Renal pelvis (tissue), 4 donors: ENCODE results near the gene PPP2R3B. TPM values are rescaled to one million over a fixed set of nuclear protein-coding genes. Genes with fewer than 3 reads are reported as not detected.
"Not testable (repeated sequence)": the region's sequence is repeated elsewhere in the genome, so short reads cannot be mapped to it uniquely, and the experiment has no call there.

Experiments
- DNase-seq: peaks from one replicate; pipeline ENCODE4 v3.0.0-alpha.2; 2013
- polyA plus RNA-seq, 3 donors: library from polyadenylated mRNA; unstranded; fragments of 120-200 nt; gene quantifications; one replicate each; pipeline ENCODE4 v1.2.1, GENCODE V29; 2013; ENCODE audit not compliant: insufficient read length in 3 of 3

The PPP2R3B gene
- polyA plus RNA-seq, 3 donors = 24.8 to 32.6 (median 25.7) TPM

DNA sequence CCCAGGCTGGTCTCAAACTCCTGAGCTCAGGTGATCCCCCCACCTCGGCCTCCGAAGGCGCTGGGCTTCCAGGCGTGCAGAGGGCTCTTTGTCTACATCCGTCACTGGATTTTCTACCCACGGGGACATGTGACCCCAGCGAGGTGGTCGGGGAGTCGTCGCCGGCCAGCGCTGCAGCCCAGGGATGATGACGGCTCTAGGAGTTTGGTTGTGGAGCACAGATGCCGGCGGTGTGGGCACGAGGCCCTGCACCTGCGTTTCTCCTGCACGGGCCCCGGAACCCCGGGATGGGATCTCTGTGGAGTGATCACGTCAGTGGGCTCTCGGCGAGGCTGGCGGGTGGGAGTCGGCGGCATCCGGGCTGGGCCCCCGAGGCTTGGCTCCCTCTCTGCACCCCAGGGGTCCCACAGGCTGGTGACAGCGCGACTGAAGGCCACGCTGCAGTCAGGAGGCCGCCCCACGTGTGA is 59.0 kb downstream of the PPP2R3B start:
- no peak for DNase-seq

DNA sequence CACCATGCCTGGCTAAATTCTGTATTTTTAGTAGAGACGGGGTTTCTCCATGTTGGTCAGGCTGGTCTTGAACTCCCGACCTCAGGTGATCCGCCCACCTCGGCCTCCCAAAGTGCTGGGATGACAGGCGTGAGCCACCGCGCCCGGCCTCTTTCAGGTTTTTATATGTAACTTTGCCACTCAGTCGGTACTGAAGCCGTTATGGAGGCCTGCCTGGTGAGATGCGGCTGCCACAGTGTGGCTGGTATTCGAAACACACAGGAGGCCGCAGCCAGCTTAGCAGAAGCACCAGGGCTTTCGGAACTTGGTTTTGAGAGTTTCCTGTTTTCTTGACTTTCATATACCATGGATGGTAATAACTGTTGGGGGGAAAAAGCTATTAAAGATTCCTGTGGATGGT is 62.0 kb downstream of the PPP2R3B start:
- not testable (repeated sequence) for DNase-seq

DNA sequence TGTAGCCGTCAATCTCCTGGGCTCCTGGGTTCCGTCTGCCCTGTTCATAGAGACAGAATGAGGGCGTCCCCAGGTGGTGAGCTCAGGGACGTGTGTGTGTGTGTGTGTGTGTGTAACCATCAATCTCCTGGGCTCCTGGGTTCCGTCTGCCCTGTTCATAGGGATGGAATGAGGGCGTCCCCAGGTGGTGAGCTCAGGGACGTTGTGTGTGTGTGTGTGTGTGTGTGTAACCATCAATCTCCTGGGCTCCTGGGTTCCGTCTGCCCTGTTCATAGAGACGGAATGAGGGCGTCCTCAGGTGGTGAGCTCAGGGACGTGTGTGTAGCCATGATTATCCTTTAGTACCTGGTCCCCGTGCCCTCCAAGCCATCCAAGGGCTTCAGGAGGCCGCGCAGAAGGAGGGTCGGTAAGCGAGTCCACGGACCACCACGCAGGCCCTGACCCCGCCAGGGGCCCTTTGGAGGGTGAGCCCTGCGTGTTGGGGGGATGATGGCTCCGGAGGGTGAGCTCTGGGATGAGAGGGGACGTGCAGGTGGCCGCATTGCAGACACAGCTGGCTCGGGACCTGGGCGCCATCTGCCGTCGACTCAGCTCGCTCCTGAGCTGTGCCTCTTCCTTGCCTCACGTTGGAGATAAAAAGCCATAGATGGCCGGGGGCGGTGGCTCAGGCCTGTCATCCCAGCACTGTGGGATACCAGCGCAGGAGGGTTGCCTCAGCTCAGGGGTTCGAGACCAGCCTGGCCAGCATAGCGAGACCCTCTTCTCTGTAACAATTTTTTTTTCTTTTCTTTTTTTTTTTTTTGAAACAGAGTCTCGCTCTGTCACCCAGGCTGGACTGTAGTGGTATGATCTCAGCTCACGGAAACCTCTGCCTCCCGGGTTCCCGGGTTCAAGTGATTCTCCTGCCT is 62.7 kb downstream of the PPP2R3B start:
- DNase-seq = peak; percentile 40

DNA sequence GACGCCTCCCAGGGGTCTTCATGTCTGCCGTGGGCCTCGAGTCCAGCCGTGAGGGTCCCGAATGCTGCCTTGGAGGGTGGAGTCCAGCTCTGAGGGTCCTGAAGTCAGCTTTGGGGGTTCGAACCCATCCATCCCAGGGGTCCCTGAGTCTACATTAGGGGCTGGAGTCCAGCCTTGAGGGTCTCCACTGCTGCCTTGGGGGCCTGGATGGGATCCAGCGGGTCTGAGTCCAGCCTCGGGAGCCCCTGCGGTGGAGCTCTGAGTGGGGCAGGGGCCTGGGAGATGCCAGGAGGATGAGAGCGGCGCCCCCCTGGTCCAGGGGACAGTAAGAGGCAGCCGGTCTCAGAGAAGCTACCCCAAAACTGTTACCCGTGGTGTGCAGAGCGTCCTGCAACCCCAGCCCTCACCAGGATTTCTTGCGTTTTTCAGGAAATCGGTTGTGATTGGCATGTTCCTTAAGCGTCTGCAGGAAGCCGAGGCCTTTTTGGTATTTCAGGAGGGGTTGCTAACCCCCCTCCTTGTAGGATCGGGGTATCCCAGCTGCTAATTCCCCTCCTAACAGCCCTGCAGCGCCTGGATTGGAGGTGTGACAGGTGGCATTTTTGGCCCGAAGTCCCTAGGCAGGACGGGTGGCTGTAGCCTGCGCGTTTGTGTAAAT is 66.5 kb downstream of the PPP2R3B start:
- no peak for DNase-seq

DNA sequence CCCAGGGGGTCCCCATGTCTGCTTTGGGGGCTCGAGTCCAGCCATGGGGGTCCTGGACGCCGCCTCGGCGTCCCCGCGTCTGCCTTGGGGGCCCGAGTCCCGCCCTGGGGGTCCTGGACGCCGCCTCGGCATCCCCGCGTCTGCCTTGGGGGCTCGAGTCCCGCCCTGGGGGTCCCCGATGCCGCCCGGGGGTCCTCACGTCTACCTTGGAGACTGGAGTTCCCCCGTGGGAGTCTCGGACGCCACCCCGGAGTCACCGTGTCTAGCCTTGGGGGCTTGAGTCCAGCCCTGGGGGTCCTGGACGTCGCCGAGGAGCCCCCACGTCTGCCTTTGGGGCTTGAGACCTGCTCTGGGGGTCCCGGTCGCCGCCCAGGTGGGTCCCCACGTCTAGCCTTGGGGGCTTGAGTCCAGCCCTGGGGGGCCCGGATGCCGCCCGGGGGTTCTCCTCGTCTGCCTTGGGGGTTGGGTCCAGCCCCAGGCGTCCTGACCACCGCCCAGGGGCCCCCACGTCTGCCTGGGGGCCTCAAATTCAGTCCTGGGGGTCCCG is 67.1 kb downstream of the PPP2R3B start:
- DNase-seq = no peak

DNA sequence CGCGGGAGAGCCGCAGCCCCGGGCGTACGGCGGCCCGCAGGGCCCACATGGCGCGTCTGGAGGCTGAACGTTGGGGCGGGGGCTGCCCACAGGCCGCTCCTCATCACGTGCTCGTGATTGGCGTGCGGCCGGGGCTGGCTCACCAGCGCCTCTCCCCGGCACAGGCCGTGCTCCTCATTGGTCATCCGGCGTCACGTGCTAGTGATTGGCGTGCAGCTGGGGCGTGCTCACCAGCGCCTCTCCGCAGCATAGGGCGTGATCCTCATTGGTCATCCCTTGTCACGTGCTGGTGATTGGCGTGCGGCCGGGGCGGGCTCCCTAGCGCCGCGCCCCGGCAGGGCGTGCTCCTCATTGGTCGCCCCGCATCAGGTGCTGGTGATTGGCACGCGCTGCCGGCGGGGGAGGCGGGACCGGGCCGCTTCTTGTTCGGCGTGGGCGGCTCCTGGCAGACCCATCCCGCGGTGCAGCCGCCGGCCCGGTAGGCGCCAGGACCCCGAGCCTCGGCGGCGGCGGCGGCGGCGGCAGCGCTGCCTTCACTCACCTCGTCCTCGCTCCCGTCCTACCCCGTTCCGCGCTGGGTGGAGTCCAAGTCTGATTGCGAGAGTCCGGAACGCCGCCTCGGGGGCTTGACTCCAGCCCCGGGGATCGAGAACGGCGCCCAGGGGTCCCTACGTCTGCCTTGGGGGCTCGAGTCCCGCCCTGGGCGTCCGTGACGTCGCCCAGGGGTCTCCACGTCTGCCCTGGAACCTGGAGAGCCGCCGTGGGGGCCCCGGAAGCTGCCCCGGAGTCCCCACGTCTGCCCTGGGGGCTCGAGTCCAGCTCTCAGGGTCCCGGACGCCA is 67.7 kb downstream of the PPP2R3B start, which contains the start of gene GTPBP6:
GTPBP6 (minus strand) TSS at position 58 of the 840 bp plus-strand sequence; CDS start at position 49, 9 bp downstream.
- DNase-seq = peak; percentile 99

DNA sequence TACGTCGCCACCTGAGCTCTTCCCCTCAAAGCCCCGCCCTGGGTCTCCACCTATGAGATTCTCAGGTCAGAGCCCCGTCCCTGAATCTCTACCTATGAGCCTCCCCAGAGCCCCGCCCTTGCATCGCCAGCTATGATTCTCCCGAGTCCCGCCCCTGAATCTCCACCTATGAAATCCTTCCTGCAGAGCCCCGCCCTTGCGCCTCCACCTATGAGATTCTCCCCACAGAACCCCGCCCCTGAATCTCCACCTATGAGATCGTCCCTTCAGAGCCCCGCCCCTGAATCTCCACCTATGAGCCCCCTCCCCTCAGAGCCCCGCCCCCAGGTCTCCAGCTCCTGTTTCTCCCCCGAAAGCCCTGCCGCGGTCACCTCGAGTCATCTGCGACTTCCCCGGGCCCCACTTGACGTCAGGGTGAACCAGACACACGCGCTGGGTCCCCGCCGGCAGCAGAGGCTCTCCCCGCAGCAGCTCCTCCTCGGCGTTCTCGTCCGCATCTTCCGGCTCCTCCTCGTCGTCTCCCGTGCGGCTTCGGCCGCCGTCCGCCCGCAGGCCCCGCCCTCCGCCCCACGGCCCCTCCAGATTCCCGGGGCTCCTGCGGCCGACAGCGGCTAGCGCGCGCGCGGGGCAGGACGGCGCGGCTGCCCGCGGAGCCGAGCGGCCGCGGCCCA is 68.5 kb downstream of the PPP2R3B start:
- peak; percentile 98 for DNase-seq

DNA sequence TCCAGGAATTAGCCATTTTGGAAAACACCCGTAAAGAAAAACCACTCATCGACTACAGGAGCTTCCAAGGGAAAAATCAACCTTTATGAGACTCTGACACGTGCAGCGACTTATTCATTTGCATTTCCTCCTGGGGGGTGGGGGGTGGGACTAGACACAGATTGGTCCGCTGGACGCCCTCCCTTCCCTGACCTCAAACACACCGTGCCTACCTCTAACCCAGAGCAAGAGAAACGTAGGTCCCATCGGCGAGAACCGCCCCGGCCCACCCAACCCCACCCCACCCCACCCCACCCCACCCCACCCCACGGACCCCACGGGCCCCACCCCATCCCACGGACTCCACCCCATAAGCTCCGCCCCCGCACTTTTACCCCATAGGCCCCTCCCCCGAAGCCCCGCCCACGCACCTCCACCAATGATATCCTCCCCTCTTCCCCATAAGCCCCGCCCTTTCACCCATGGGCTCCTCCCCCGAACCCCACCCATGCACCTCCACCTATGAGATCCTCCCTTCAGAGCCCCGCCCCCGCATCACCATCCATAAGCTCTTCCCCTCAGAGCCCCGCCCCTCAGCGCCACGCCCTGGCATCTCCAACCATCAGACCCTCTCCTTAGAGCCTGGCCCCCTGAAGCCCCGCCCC is 69.2 kb downstream of the PPP2R3B start:
- no peak for DNase-seq

DNA sequence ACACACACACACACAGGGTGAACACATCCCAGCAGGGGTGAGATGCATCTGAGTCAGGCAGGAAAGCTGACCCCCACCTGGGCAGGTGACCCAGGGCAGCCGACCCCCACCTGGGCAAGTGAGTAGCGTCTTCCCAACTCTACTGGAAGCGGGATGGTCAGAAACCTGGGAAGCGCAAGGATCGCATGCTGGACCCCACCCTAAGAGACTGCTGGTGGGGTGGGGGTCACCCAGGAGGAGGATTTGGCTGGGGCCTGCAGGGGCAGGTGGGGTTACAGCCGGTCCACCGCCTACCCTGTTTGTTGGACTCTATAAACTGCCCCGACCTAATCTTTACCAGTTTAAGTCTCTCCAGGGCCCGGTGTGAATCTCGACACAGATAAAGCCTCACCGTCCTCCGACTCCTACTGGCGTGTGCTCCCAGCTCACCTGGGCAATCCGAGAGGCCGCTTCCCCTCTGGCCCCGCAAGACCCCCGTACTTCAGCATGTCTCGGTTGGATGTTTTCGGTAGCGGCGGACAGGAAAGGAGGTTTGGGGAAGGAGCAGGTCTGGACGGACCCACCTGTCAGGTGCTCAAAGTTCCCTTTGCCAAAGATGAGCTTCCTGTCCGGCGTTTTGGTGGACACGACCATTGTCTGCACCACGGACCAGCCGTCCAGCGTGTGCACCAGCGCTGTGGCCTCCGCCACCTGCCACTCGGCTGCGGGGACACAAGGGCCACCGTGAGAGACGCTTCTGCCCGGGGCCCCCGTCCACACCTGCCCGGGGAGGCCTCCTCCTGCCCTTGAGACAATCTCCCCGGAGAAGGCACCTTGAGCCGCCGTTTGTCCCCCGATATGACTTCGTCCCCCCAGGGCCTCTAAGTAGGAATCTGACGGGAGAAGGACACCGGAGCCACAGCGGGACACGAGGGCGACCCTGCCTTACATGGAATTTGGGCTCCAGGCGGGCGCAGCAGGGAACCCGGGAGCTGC is 70.1 kb downstream of the PPP2R3B start:
- no peak for DNase-seq

DNA sequence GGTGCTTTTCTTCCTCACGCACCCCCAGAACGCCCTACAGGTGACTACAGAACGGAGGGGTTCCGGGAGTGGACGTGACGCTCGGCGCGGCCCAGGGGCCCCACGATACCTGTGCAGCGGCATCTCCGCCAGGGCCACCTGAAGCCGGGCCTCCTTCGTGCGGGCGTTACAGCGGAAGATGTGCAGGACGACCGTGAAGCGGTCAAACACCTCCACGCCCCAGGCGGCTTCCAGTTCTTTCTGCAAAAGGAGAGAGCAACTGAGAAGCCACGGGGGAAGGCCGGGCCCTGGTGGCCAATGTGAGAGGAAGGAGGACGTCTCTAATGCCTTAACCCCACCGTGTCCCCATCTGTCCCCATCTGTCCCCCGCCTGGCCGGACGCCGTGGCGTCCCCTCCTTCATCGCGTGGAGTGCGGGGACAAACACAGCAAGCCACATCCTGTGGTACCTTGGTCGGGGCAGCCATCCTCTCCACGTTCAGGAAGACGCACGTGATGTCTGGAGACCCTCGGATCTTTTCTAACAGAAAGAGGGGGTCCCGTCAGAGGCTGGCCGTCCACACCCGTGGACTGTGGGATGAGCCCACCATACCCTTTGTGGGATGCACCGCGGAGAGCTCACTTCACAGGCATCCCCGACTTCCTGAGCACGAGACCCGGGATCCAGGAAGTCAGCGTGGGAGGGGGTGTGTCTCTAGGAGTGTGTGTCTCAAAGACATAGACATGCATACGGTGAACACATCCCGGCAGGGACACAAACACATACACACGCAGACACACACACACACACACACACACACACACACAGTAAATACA is 71.7 kb downstream of the PPP2R3B start:
- no peak for DNase-seq

DNA sequence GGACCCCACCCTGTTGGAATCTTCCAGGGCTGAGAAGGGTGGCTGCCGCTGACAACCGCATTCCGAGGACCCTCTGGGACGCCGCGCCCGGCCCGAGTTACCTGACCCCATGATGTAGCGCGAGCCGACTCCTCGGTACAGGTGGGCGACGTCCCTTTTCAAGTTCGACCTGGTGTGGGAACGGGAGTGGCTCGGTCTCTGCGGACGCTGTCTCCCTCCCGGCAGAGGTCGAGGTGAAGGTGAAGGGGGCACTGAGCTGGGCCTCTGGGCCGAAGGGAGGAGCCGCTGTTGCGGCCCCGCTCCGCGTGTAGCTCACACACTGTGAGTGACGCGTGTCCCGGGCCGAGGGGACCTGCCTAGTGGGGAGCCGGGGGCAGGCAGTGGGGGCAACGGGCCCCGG is 72.7 kb downstream of the PPP2R3B start:
- DNase-seq = no peak

DNA sequence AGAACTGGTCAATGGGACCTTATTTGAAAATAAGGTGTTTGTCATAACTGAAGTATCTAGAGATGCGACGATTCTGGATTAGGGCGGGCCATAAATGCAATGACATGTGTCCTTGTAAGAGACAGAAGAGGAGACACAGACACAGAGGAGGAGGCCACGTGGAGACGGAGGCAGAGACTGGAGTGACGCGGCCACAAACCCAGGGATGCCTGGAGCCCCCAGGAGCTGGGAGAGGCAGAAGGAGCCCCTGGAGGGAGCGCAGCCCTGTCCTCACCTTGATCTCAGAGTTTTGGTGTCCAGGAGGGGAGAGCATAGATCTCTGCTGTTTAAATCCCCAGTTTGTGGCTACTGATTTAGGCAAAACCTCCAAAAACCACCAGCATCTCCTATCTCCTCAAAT is 73.2 kb downstream of the PPP2R3B start:
- no peak for DNase-seq

DNA sequence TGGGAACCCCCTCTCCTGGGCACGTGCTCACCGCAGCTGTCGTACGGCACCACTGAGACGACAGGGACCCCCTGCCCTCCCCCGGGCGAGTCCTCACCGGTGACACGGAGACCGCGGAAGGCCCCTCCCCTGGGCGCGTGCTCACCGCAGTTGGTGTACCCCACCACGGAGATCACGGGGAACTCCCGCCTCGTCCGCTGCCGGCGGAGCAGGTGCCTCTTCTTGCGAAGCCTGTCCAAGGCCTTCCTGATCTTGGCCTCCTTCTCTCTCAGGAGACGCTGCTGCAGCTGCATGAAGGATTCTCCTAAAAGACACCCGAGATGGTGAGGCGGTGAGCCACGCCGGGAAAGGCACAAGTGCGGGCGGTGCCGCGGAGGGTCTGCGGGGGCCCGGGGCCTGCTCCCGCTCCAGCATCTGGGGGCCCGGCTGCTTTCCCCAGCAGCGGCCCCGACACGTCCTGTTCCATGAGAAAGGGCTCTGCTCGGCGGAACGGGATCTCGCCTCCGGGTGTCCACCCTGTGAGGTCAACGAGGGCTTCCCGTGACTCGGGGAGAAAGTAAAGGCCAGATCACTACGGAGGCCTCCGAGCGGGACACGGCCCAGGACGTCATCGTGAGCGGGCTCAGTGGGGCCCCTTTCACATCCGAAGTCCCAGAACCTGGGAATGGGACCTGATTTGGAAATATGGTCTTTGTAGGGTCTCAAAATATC is 73.9 kb downstream of the PPP2R3B start:
- no peak for DNase-seq

DNA sequence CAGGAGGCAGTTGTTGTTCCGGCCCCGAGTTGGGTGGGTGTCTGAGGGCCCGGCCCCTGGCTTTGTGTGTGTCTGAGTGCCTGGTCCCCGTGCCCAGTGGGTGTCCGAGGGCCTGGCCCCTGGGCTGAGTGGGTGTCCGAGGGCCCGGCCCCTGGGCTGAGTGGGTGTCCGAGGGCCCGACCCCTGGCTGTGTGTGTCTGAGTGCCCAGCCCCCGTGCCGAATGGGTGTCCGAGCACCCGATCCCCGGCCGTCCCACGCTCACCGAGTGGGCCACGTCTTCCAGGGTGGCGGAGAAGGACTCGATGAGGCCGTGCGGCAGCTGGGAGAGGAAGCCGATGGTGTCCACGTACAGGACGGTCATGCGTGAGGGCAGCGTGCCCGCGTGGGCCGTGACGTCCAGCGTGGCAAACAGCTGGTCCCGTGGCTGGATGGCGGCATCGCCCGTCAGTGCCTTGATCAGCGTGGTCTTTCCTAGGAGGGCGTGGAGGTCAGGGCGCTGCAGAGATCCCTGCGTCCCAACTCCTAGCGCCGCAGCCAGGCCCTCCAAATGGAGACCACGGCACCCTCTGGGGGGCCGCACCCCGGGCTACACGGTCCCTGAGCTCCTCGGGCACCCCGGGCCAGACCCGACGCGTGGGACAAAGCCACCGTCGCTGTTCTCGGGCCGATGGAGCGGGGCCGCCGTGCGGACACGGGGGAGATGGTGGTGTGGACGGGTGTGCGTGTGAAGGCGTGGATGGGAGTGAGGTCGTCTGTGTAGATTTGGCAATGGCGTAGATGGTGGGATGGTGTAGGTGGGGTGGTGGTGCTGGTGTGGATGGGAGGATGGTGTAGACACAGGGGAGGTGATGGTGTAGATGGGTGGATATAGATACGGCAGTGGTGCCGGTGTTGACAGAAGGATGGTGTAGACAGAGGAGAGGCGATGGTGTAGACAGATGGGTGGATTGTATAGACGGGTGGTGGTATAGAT is 75.3 kb downstream of the PPP2R3B start:
- no peak for DNase-seq

DNA sequence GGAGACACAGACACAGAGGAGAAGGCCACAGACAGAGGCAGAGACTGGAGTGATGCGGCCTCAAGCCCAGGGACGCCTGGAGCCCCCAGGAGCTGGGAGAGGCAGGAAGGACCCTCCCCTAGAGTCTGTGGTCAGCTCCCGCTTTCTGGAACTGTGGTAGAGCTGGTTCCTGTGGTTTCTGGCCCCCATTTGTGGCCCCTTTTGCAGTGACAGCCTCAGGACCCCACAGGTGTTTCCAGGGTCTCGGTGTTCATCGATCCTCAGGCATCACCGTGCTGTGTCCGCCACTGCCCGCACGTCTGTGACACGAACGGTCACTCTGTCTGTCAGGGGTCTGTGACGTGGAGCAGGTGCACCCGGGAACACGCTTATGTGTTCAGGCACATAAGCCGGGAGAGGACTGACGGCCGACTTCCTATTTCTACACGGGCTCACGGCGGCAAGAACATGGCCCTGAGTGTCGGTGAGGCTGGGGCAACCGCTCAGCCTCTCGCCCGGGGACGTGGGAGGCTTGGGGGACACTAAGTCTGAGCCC is 76.0 kb downstream of the PPP2R3B start:
- DNase-seq = no peak

DNA sequence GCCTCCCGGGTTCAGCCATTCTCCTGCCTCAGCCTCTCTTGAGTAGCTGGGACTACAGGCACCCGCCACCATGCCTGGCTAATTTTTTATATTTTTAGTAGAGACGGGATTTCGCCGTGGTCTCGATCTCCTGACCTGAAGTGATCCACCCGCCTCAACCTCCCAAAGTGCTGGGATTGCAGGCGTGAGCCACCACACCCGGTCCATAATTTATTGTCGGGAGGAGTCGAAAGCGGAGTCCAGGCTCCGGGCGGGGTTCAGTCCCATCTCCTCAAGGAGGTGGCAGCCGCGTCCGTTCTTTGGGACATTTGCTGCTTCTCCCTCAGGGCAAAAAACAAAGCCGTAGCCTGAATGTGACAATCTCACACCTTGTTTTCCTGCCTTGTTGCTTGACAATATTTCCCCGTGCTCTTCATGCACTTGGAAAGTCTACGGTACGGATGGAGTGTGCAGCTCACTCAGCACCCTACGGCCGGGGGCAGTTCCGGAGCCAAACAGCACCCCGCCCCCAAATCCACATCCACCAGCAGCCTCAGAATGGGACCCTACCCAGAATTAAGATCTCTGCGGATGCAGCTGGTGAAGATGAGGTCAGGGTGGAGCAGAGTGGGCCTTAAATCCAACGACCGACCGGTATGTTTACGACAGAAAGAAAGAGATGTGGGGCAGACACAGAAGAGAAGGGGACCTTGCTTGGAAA is 77.7 kb downstream of the PPP2R3B start:
- DNase-seq = no peak
